ENCODE results near the gene SCNN1A.
A peak's percentile ranks its signal among the peaks of the same experiment; 100 is the strongest.

Gene SCNN1A

DNA sequence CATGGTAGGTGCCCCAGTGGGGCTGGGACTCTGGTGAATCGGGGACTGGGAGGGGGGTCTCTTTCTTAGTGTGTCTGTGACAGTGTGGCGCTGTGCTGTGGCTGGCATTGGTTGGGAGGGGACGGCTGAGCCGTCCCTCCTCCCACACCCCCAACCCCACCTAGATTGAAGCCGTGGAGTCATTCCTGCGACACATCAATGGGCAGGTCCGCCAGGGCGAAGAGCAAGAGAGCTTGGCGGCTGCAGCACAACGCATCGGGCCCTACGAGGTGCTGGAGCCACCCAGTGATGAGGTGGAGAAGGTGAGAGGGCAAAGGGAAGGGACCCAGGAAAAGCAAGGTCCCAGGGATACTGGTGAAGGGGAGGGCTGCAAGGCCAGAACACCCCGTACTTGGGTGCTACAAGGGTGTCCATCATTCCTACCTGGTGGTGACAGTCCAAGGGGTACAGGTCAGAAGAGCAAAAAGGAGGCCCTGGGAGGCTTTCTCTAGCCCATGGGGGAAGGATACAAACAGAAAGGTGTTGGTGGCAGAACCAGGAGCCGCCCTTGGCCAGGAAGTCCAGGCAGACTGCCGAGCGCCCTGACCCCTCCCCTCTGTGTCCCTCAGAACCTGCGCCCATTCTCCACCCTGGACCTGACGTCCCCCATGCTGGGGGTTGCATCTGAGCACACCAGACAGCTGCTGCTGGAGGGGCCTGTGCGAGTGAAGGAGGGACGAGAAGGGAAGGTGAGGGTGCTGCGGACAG lies 57.5 kb downstream of the SCNN1A start:
- no peak for DNase-seq (ENCODE audit: low spot score)

DNA sequence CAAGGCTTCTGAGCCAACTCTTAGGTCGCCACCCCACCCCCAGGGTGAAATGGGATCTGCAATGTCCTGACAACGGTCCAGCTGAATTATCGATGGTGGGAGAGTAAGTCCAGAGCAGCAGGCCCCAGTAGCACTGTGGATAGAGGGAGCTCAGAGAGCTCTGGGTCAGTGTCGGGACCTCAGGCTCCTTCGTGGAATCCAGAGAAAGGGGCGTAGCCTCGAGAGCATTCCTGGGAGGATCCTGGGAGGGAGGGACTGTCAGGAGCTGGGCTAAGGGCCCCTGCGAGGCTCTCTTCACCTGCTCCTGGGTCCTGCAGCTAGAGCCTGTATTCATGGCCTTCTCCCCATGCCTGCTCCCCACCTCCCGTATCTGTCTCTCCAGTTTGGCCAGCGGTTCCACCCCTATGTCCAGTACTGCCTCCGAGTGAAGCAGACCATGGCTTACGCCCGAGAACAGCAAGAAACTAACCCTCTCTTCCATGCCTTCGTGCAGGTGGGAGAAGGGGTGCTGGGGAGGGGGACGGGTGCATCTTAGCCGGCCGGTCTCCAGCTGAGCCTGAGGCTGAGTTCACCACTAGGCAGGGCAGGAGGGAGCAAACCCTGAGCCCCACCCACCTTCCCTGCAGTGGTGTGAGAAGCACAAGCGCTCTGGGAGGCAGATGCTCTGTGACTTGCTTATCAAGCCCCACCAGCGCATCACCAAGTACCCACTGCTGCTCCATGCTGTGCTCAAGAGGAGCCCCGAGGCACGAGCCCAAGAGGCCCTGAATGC lies 58.3 kb downstream of the SCNN1A start:
- DNase-seq (ENCODE audit: low spot score) = no peak

DNA sequence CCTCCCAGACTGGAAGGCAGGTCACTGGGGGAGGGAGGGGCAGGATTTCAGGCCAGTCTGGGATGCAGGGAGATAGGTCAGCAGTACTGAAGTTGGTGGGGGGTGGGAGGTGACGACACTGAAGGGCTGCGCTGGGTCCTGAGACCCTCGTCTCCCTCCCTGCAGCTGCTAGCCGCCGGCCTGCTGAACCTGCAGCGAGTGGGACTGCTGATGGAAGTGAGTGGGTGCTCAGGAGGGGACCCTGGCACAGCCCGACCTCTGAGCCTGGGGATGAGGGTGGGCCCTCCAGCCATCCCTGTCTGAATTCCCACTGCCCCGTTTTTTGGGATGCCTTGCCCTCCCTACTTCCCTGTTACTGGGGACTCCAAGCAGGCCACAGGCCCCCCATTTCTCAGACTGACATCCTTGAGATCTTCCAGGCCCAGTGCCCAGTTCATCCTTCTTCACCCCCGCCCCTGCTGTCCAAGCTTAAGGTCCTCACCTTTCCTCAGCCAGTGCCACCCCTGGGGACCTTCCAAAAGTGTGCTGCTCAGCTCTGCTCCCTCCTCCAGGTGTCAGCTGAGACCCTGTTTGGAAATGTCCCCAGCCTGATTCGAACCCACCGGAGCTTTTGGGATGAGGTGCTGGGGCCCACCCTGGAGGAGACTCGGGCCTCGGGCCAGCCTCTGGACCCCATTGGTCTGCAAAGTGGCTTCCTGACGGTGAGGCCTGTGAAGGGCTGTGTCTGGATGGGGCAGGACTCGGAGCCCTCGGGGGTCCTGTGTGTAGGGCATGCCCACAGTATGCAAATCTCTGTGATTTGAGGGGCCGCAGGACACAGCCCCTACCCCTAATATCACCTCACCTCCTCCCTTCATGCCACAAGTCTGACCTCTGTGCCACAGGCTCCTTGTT lies 59.4 kb downstream of the SCNN1A start:
- no peak for DNase-seq (ENCODE audit: low spot score)

DNA sequence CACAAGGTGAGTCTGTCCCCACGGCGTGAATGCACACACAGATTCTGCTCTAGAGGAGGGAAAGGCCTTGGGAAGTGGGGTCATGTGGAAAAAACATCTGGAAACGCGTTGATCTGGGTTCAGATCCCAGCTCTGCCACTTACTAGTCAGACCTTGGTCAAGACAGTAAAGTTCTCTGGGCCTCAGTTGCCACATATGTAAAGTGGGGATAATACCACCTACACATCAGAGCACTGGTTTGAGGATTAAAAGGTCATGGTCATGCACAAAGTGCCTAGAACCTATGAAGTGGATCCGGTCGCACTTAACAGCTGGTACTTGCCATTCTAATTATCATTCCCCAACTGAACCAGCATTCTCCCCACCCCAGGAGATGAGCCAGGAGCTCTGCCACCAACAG lies 60.2 kb downstream of the SCNN1A start:
- no peak for DNase-seq (ENCODE audit: low spot score)

DNA sequence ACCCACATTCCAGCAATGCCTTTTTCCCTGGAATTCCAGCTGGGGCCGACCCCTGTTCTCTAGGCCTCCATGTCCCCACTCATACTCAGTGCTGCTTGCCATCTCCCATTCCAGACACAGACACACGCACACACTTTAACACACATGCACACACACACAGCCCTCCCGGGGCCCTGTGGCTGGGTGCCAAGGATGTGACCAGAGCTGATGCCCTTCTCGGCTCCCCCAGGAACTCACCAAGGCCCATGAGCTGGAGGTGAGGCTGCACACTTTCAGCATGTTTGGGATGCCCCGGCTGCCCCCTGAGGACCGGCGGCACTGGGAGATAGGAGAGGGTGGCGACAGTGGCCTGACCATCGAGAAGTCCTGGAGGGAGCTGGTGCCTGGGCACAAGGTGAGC lies 60.6 kb downstream of the SCNN1A start:
- DNase-seq (ENCODE audit: low spot score) = no peak

DNA sequence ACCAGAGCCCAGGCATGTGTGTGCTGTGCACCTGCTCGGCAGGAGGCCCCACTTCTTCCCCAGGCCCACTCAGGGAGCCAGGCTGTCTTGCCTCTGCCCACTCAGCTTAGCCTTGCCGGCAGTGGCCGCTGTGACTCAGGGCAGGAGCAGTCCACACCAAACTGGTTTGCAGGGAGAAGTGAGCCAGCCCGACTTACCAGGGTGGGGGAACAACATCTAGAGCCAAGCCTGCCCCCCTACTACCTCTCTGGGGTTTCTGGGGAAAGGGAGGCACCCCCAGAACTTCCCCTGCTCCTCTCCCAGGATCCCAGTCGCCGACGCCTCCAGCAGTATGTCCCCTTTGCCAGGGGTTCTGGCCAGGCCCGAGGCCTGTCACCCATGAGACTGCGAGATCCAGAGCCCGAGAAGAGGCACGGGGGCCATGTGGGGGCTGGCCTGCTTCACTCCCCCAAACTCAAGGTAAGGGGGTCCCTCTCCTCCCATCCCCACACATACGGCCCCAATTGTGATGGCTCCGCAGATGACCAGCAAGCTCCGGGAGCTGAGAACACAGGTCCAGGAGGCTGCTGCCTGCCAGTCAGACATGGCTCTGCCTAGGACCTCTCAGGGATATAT lies 61.9 kb downstream of the SCNN1A start:
- DNase-seq (ENCODE audit: low spot score) = no peak

DNA sequence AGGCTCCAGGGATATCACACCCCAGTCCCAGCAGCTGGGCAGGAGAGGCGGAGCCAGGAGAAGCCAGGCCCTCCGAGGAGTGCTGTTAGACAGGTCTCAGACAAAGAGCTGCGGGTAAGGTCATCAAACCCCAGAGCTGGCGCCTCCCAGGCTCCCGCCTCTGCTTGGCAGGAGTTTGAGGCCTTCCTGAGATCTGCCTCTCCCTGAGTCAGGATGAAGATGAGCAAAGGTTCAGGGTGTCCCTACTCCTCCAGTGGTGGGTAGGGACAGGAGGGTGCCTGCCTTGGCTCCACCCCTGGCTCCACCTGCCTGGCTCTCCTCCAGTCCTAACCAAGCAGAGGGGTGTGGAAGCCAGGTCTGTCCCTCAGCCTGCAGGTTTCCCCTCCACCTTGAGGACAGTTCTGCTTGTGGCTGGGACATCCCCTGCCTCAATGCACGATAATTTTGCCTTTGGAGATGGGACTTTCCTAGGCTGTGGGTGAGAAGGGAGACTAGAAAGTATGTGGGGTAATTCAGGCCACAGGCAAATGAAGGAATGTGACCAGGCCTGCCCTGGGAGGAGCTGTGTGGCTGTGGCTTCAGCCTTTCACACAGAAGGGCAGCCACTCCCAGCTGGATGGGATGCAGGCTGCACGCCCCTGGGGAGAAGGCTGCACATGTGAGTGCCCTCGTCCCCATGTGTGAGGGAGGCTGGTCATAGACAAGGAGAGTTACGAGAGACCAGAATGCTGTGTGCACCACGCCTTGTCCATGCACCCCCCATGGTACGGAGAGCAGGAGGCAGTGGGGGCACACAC lies 62.6 kb downstream of the SCNN1A start:
- DNase-seq (ENCODE audit: low spot score) = no peak

DNA sequence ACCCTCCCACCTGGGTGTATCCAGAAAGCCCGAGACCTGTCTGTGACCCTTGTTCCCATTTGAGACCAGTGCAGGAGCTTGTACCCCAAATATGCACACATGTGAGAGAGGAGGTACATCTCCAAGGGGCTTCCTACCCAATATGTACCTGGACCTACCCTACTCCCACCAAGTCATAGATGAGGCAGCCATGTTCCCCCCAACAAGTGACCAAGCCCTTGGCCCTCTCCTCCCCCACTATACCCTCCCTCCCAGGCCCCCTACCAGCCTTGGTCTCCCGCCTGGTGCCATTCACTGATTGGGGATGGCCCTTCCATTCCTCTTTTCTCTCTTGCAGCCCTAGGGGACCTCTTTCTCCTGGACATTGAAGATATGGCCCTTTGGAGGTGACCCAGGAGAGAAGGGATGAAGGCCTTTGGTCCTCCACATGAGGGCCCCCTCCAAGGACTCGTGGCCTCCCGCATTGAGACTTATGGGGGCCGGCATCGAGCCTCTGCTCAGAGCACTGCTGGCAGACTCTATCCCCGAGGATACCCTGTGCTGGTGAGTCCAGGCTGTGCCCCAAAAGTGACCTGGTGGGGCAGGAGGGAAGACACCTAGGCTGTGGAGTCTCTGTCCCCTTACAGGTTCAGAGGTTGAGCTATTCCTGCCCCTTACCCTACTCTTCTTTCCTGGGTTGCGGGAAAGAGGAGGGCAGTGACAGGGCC lies 63.4 kb downstream of the SCNN1A start:
- DNase-seq (ENCODE audit: low spot score) = no peak

DNA sequence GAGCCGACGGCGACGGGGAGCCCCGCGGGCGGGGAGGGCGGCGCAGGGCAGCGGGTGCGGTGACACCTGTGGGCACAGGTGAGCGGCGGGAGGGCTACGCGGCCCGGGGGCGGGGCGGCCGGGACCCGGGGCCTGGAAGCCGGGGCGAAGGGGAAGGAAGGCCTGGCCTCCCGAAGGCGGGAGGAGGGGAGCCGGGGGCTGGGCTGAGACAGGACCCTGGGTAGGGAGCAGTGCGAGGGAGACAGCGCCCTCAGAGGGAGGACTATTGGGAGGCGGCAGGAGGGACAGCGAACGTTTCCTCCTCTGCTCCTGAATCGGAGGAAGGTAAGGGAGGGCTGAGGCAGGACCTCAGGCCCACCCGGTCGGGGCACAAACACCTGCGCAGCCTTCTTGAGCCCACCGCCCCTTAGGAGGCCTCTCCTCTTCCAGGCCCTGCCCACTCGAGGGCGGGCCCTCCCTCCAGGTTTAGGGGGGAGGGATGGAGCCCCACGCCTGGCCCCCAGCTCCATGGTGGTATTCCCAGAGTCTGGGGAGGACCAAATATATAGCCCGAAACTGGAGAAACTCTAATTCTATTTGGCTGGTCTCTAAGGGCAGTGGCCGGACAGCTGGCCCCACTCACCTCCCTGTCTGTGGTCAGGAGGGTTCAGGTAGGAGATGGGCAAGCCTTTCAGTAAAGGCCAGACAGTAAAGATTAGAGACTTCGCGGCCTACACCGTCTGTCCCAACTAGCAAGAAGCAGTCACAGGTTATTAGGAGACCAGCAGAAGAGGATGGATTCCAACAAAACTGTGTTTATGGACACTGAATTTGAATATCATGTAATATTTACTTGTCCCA lies 64.4 kb downstream of the SCNN1A start:
- DNase-seq (ENCODE audit: low spot score) = no peak

DNA sequence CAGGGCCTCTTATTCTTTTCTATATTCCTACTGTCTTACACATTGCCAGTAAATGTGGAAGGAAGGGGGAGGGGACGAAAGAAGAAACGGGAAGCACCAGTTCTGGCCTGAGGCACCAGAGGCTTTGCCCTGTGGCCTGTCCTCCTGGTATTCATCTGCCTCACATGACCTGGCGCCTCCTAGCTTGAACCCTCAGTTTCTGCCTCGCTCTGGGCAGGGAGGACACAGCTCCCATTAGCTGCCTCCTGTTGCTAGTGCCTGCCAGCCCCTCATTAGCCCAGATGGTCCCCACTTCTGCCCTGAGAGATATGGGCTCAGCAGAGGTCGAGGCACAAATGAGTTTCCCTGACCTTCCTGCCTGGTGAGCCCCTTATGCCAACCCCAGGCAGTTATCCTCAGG lies 67.8 kb downstream of the SCNN1A start:
- peak; percentile 39 for DNase-seq (ENCODE audit: low spot score)

DNA sequence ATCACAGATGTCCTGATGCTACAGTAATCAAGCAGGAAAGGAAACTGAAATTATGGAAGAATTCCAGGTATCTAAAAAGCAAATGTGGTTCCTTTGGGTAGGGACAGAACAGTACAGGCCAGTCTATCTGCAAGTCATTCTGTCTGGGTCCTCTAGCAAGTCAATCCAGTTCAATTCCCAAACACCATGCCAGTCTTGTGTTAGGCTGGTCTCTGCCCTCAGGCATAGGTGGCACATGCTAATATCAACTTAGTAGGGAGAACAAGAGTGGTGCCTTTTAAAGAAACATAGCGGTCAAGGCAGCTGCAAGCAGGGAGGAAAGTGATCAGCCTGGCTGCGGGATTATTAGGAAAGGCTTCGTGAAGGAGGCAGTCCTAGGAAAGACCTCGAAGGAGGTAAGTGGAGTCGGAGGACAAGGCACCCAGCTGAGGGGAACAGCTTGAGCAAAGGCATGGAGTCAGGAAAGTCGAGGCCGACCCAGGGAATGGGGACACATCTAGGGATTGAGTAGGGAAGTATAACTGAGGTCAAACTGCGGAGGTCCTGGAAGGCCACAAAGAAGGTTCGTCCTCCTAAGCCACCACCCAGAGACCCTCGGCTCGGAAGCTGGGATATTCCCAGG lies 68.7 kb downstream of the SCNN1A start:
- no peak for DNase-seq (ENCODE audit: low spot score)

DNA sequence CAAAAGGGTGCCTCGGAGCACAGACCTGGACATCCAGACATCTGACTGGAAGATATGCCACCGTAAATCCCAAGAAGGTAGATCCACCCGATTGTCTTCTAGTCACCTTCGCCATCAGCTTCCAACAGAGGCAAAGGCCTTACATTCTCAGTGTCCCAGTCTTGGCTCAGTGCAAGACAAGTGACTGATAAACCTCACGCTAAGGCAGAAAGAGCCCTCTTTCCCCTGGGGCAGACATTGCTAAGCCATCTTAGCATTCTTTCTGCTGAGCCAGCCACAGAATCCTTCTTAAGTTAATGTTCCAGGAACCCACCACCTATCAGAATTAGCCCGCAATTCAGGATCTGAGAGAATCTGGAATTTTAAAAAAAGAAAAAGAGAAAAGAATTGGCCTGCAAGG lies 69.2 kb downstream of the SCNN1A start:
- DNase-seq (ENCODE audit: low spot score) = no peak

DNA sequence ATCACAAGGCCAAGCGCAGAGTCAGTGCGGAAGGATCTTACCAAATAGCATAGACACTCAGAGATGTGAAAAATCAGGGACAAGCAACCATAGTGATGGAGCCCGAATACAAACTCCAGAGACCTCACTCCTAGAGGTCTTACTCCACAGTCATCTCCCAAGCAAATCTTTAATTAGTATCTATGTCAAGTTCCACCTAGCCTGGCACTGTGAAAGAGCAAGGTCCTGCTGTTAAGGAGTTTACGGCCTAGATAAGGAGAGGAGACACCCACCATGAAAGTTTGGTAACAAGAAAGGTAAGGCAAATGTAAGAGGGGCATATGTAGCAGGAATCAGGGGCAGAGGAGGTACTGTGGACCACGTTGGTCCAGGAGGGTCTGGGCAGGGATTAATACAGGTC lies 72.3 kb downstream of the SCNN1A start:
- no peak for DNase-seq (ENCODE audit: low spot score)

DNA sequence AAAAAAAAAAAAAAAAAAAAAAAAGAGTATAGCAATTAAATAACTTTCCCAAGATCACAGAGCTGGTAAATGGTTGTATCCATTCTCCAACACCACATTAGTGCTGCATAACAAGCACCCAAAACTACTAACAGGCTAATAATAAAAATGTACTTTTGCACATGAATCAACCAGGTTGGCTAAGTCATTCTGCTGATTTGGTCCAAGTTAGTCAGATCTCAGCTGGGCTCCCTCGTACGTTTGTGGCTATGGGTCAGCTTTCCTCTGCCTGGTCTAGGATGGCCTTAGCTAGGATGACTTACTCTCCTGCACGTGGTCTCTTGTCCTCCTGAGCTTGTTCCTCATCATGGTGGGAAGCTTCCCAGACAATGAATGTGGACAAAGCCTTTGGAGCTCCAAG lies 72.7 kb downstream of the SCNN1A start:
- no peak for DNase-seq (ENCODE audit: low spot score)

DNA sequence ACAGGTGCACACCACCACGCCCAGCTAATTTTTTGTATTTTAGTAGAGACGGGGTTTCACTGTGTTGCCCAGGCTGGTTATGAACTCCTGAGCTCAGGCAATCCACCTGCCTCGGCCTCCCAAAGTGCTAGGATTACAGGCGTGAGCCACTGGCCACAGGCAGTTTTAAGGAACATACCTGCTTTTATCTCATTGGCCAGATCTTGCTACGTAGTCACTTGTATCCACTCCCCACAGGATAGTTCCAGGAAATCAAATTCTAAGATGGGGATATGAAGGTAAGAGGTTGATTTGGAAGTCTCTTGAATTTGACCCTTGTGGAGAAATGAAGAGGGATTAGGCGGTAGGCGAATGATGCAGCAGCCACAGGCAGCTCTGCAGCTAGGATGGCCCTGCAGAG lies 73.6 kb downstream of the SCNN1A start:
- DNase-seq (ENCODE audit: low spot score) = no peak

DNA sequence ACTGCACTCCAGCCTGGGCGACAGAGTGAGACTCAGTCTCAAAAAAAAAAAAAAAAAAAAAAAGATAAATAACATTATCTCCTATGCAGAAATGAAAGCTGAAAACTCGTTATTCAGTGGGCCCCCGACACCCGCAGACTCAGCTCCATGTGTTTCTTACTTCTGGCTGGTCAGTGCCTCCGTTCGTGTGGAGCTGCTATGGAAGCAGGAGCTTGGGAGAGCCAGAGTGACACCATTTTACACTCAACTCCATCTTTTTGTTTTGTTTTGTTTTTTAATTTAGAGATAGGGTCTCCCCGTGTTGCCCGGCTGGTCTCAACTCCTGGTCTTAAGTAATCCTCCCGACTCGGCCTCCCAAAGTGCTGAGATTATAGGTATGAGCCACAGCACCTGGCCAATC lies 78.2 kb downstream of the SCNN1A start:
- no peak for DNase-seq (ENCODE audit: low spot score)
